ENCODE results near the gene TMEM214. TPM values are rescaled to one million over a fixed set of nuclear protein-coding genes. Genes with fewer than 3 reads are reported as not detected.

Gene TMEM214
- total and polyA plus RNA-seq, 7 donors, result 29.4 to 50.4 (median 35.8) TPM

DNA sequence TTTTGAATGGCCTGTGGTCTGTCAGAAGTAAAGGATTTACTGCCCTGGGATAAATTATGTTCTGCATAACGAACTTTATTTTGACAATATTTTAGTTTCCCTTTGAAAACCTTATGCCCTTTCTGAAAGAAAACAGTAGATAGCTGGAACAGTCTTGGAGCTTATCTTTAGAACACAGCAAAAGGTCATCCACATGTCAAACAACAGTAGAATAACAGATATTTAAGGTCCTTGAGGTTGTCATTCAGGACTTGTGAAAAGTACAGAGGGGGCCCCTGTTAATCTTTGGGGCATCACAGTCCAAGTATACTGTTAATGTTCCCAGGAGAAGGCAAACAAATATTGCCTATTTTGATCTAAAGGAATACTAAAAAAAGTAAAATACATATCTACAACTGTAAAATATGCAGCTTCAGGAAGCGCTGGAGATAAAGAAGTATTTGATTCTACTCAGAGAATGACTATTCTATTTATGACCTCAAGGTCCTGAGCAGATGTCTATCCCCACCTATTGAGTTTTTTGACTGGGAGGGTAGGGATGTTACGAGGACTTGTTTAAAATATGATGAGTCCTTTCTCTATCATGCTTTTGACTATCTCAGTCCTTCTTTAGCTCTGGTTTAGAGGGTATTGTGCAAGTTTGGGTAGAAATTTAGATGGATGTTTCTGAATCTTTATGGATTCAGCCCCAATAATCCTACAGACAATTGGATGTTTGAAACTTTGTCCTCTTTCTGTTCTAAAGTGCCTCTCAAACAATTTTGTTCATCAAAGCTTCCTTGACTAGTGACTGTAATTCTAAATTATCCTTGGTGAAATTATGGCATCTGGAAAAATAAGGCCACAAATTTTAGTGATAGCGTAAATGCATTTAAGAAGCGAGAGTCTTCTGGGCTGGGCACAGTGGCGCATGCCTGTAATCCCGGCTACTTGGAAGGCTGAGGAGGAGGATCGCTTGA lies 25.1 kb upstream of the TMEM214 start:
- Histone ChIP-seq H3K36me3 (ENCODE audit: insufficient read depth in 1 of 2, low read depth in 1 of 2) (no peaks in the 10 kb centered on the region), H3K27ac (no peak overlapping the region), H3K4me3 (no peak overlapping the region), H3K27me3 (ENCODE audit: insufficient read depth in 3 of 3, low read length in 2 of 3) (no peaks in the 10 kb centered on the region), H3K4me1 (peaks cover 21% of the 10 kb centered on the region), H3K9me3 (no peaks in the 10 kb centered on the region)
- ATAC-seq, result no peak
- intact Hi-C loops (cut with DNase I), result no loop called here
- no peak for DNase-seq
- WGBS, 3 donors, result 85 to 87% (median 87%) methylated on average over 8 of the region's 8 CpGs
- TF ChIP-seq, protein P1, sequence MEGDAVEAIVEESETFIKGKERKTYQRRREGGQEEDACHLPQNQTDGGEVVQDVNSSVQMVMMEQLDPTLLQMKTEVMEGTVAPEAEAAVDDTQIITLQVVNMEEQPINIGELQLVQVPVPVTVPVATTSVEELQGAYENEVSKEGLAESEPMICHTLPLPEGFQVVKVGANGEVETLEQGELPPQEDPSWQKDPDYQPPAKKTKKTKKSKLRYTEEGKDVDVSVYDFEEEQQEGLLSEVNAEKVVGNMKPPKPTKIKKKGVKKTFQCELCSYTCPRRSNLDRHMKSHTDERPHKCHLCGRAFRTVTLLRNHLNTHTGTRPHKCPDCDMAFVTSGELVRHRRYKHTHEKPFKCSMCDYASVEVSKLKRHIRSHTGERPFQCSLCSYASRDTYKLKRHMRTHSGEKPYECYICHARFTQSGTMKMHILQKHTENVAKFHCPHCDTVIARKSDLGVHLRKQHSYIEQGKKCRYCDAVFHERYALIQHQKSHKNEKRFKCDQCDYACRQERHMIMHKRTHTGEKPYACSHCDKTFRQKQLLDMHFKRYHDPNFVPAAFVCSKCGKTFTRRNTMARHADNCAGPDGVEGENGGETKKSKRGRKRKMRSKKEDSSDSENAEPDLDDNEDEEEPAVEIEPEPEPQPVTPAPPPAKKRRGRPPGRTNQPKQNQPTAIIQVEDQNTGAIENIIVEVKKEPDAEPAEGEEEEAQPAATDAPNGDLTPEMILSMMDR (IDR thresholded peaks at IDR 0.05), result no peak

DNA sequence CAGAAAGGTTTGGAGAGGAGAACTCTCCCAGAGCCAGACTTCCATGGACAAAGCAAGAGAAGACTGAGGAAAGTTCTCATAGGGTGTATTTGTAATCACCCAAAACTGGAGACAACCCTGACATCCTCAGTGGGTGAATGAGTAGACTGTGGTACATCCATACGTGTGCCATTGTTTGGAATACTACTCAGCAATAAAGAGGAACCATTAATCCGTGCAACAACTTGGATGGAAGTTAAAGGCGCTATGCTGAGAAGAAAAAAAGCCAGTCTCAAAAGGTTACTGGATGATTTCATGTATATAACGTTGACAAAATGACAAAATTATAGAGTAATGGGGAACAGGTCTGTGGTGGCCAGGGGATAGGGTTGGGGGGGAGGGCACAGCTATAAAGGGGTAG lies 24.1 kb upstream of the TMEM214 start:
- intact Hi-C loops (cut with DNase I), result no loop called here
- Histone ChIP-seq H3K4me1 (peaks cover 26% of the 10 kb centered on the region), H3K4me3 (no peak overlapping the region), H3K27me3 (ENCODE audit: insufficient read depth in 3 of 3, low read length in 2 of 3) (no peaks in the 10 kb centered on the region), H3K36me3 (ENCODE audit: insufficient read depth in 1 of 2, low read depth in 1 of 2) (no peaks in the 10 kb centered on the region), H3K27ac (no peak overlapping the region), H3K9me3 (no peaks in the 10 kb centered on the region)
- TF ChIP-seq, protein P1 (IDR thresholded peaks at IDR 0.05), result no peak
- WGBS, 3 donors, result 90 to 95% (median 94%) methylated on average over 4 of the region's 4 CpGs
- ATAC-seq (no peak), DNase-seq (no peak)

DNA sequence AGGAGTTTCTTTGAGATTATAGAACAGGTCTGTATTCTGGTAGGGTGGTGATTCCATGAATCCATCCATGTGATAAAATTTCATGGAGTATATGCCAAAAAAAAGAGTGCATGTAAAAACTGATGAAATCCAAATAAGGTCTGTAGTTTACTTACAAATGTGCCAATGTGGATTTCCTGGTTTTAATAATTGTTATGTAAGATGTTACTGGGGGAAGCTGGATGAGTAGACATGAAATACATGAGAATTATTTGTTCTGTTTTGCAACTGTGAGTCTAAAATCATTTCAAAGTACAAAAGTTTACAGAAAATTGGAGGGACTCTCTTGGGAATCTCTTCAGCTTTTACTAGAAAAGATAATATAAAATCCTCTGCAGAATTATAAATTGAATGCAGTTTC lies 23.7 kb upstream of the TMEM214 start:
- DNase-seq, result no peak
- H3K27ac ChIP-seq, result no peak overlapping the region
- no peaks in the 10 kb centered on the region for H3K9me3 ChIP-seq
- H3K27me3 ChIP-seq (ENCODE audit: insufficient read depth in 3 of 3, low read length in 2 of 3), result no peaks in the 10 kb centered on the region
- no peaks in the 10 kb centered on the region for H3K36me3 ChIP-seq (ENCODE audit: insufficient read depth in 1 of 2, low read depth in 1 of 2)
- H3K4me1 ChIP-seq, result peaks cover 25% of the 10 kb centered on the region
- TF ChIP-seq, protein P1 (IDR thresholded peaks at IDR 0.05), result no peak
- no peak overlapping the region for H3K4me3 ChIP-seq
- intact Hi-C loops (cut with DNase I), result no loop called here
- ATAC-seq, result no peak

DNA sequence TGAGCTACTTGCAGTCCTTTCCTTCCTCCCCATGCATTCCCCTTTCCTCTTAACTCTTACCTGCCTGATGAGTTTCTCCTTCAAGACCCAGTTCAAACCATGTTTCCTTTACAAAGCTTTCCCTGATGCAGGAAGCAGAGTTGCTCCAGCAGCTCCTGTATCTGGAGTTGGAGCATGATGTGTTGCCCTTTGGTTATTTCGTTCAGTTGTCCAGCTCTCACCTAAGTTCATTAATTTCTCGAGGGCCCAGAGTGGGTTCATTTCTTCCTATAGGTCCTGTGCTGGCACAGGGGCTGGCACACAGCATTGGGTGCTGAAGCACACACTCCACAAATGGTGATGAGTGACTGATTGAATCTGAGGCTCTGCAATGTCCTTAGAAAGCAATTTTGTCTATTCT lies 23.0 kb upstream of the TMEM214 start:
- no peak for ATAC-seq
- Histone ChIP-seq H3K4me3 (no peak overlapping the region), H3K27me3 (ENCODE audit: insufficient read depth in 3 of 3, low read length in 2 of 3) (no peaks in the 10 kb centered on the region), H3K9me3 (no peaks in the 10 kb centered on the region), H3K36me3 (ENCODE audit: insufficient read depth in 1 of 2, low read depth in 1 of 2) (no peaks in the 10 kb centered on the region), H3K27ac (peak overlapping the region; percentile 31), H3K4me1 (peaks cover 29% of the 10 kb centered on the region)
- 83 to 95% (median 86%) methylated on average over 2 of the region's 2 CpGs for WGBS, 3 donors
- no peak for DNase-seq
- TF ChIP-seq, protein P1 (IDR thresholded peaks at IDR 0.05), result no peak
- intact Hi-C loops (cut with DNase I), result loop anchor here (1.0 to 10.0 kb wide), 3 partner anchors 32 to 165 kb away; partner anchors contain the start of gene DPYSL5 (in 1 of the 2)
